Retinal pigment epithelial cell (primary cell): Measurements from ENCODE around the gene S100PBP.
"Not testable (repeated sequence)": the region's sequence is repeated elsewhere in the genome, so short reads cannot be mapped to it uniquely, and the experiment has no call there.

ENCODE experiments used
- DNase-seq: peaks from one replicate; pipeline ENCODE4 v3.0.0-alpha.2; 2010; ENCODE audit warnings: low read depth
- H3K4me3 ChIP-seq: 2 replicates; pipeline ENCODE4 v1.5.1; 2011; ENCODE audit warnings: mild to moderate bottlenecking, low read length, control low read depth, moderate library complexity
- CTCF ChIP-seq: conservative IDR thresholded peaks from 2 replicates; pipeline ENCODE4 v1.5.1; 2011; ENCODE audit warnings: low read depth, low read length, control low read depth, inconsistent platforms

The S100PBP gene

GRCh38 chr1:32779242-32779641 lies 38.2 kb upstream of the S100PBP start:
- no peak for DNase-seq
- H3K4me3 ChIP-seq: no peak overlapping the region
- TF ChIP-seq CTCF: no peak

GRCh38 chr1:32780005-32780404 lies 37.4 kb upstream of the S100PBP start:
- no peak overlapping the region for H3K4me3 ChIP-seq
- no peak for DNase-seq
- TF ChIP-seq CTCF: no peak

- no peak for DNase-seq
- H3K4me3 ChIP-seq: no peak overlapping the region
- no peak for TF ChIP-seq CTCF
Observed at GRCh38 chr1:32780628-32781234, 36.7 kb upstream of the S100PBP start.

- no peak overlapping the region for H3K4me3 ChIP-seq
- no peak for TF ChIP-seq CTCF
- no peak for DNase-seq
Observed at GRCh38 chr1:32782086-32782485, 35.4 kb upstream of the S100PBP start.

- H3K4me3 ChIP-seq: no peak overlapping the region
- TF ChIP-seq CTCF: no peak
- no peak for DNase-seq
Observed at GRCh38 chr1:32783851-32784250, 33.6 kb upstream of the S100PBP start.

- no peak for TF ChIP-seq CTCF
- no peak overlapping the region for H3K4me3 ChIP-seq
- DNase-seq: no peak
Observed at GRCh38 chr1:32784817-32785216, 32.6 kb upstream of the S100PBP start.

GRCh38 chr1:32786856-32787255 lies 30.6 kb upstream of the S100PBP start:
- peak; percentile 43 for TF ChIP-seq CTCF
- H3K4me3 ChIP-seq: no peak overlapping the region
- no peak for DNase-seq

GRCh38 chr1:32789356-32789755 lies 28.1 kb upstream of the S100PBP start:
- not testable (repeated sequence) for H3K4me3 ChIP-seq
- DNase-seq: peak; percentile 54
